Memory B cell (primary cell): Measurements from ENCODE around the gene FAF2.
A peak's percentile ranks its signal among the peaks of the same experiment; 100 is the strongest.
"Not testable (repeated sequence)": the region's sequence is repeated elsewhere in the genome, so short reads cannot be mapped to it uniquely, and the experiment has no call there.

Experiments used
- ATAC-seq: fragments of 150-1000 bp; cut with Tn5 transposase; 2 replicates; pipeline ENCODE4 v1.10.0; 2021; ENCODE audit warnings: low read depth, mild to moderate bottlenecking, moderate library complexity
- DNase-seq, 2 donors: peaks; one replicate each; pipeline ENCODE4 v3.0.0; 2022; ENCODE audit warnings: low spot score in 2 of 2
- H3K27ac Mint-ChIP-seq: one replicate; pipeline ENCODE4 v1.8.0; 2022; ENCODE audit warnings: mild to moderate bottlenecking, moderate library complexity, mixed read lengths
- H3K27me3 Mint-ChIP-seq: one replicate; pipeline ENCODE4 v1.8.0; 2022; ENCODE audit warnings: mixed read lengths
- H3K36me3 Mint-ChIP-seq: one replicate; pipeline ENCODE4 v1.8.0; 2022; ENCODE audit warnings: mild to moderate bottlenecking, mixed read lengths
- H3K4me1 Mint-ChIP-seq: one replicate; pipeline ENCODE4 v1.8.0; 2022; ENCODE audit warnings: mixed read lengths
- H3K4me3 Mint-ChIP-seq: one replicate; pipeline ENCODE4 v1.8.0; 2022; ENCODE audit warnings: mild to moderate bottlenecking, moderate library complexity, mixed read lengths
- H3K9me3 Mint-ChIP-seq: one replicate; pipeline ENCODE4 v1.8.0; 2022; ENCODE audit warnings: mixed read lengths

The FAF2 gene, protein sequence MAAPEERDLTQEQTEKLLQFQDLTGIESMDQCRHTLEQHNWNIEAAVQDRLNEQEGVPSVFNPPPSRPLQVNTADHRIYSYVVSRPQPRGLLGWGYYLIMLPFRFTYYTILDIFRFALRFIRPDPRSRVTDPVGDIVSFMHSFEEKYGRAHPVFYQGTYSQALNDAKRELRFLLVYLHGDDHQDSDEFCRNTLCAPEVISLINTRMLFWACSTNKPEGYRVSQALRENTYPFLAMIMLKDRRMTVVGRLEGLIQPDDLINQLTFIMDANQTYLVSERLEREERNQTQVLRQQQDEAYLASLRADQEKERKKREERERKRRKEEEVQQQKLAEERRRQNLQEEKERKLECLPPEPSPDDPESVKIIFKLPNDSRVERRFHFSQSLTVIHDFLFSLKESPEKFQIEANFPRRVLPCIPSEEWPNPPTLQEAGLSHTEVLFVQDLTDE

DNA sequence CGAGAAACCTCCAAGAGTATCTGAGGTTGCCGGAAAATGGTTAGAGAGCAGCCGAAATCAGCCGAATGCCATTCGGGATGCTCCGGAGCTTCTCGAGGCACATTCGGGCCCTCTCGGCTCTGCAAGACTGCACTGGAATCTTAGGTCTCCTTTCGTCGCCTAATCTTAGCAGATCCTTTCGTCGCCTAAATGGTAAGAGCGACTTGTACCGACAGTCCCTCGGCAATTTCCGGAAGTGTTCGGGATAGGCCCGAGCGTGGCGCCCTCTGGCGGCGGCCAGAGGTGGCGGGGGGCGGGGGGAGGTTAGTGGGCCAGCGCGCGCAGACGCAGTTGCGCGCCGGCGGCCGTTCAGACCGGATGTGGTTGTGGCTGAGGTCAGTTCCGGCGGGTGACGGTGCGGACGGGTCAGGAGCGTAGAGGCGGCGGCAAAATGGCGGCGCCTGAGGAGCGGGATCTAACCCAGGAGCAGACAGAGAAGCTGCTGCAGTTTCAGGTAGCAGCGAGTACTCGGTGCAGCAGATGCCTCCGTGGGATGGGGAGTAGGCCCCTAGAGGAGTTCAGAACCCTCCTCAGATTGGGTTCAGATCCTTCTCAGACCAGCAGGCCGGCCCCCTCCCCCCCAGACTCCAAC is at the start of gene FAF2:
Gene FAF2 (plus strand): TSS at position 408 of the 631 bp plus-strand sequence. CDS start 23 bp downstream, at position 431.
- DNase-seq (peak; percentile 100), ATAC-seq (peak; percentile 89)
- Mint-ChIP-seq H3K4me1 (peaks cover 16% of the 10 kb centered on the region), H3K27ac (peak within 1 kb of the TSS; percentile 98), H3K4me3 (peak within 1 kb of the TSS; percentile 88), H3K36me3 (peaks cover 6% of the 10 kb centered on the region), H3K27me3 (peaks cover under 1% of the 10 kb centered on the region), H3K9me3 (no peaks in the 10 kb centered on the region)

DNA sequence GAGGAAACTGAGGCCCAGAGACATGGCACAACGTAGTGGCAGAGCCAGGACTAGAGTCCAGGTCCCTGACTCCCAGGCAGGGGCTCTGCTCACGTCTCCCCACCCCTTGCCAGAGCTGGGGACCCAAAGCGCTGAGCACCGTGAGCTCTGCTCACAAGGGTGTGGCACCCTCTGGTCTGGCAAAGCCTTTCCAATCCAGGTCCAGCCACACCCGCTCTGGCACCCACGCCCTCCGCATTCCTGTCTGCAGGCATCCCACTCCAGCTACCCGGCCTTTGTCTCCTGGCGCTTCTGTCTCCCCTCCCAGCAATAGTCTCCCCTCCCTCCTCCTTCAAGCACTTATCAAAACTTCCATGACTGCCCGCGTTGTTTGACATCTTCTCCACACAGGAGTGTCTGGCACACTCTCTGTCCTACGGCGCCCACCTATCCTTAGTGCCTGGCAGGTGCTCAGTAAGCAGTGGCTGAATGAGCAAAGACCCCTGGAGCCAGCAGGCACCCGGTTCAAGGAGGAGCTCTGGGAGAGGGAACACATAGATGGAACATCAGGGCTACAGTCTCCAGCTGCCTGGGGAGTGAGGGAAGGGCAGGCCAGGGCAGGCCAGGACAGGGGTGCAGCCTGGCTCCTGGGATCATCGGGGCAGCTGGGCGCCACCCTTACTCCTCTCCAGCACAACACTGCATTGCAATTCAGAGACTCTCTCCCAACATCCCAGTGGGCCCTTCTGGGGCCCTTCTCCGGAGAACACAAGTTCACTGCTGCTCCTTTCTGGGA is 47.6 kb upstream of the FAF2 start:
- Mint-ChIP-seq H3K27ac (no peak overlapping the region), H3K27me3 (no peaks in the 10 kb centered on the region), H3K9me3 (no peaks in the 10 kb centered on the region), H3K4me3 (no peak overlapping the region), H3K4me1 (peaks cover 5% of the 10 kb centered on the region), H3K36me3 (peaks cover 15% of the 10 kb centered on the region)
- ATAC-seq: no peak
- no peak for DNase-seq

DNA sequence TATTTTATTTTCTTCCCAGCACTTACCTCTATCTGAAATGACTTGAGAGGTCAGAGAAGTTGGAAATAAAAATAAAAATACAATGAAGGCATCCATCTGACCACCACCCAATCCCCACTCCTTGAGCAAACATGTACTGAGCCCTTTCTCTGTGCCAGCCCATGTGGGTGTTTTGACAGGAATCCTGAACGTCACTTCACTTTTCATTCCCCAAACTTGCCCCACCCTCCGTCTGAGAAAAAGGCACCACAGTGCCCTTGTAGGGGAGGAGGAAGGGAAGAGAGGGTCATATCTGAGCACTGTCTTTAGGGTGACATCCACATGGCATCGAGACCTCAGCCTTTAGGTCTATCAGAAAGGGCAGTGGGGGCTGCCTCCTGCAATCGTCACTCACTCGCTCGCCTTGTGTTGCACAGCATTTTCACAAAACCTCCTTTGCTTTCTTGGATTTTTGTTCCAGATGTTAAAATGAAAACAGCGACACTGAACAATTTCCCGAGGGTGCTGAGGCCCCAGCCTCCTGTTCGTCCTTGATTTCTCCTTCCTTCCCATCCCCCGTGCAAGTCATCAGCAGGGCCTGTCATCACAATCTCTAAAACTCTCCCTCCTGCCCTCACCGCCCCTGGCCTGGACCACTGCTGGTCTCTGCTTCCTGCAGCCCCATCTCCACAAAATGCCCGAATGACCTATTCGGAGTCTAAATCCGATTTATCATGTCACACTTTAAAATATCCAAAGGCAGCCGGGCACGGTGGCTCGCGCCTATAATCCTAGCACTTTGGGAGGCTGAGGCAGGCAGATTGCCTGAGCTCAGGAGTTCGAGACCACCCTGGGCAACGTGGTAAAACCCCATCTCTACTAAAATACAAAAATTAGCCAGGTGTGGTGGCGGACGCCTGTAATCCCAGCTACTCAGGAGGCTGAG is 46.6 kb upstream of the FAF2 start:
- no peaks in the 10 kb centered on the region for H3K27me3 Mint-ChIP-seq
- H3K27ac Mint-ChIP-seq: no peak overlapping the region
- peaks cover 5% of the 10 kb centered on the region for H3K4me1 Mint-ChIP-seq
- no peak for ATAC-seq
- H3K9me3 Mint-ChIP-seq: no peaks in the 10 kb centered on the region
- H3K4me3 Mint-ChIP-seq: no peak overlapping the region
- no peak for DNase-seq
- H3K36me3 Mint-ChIP-seq: peaks cover 15% of the 10 kb centered on the region

DNA sequence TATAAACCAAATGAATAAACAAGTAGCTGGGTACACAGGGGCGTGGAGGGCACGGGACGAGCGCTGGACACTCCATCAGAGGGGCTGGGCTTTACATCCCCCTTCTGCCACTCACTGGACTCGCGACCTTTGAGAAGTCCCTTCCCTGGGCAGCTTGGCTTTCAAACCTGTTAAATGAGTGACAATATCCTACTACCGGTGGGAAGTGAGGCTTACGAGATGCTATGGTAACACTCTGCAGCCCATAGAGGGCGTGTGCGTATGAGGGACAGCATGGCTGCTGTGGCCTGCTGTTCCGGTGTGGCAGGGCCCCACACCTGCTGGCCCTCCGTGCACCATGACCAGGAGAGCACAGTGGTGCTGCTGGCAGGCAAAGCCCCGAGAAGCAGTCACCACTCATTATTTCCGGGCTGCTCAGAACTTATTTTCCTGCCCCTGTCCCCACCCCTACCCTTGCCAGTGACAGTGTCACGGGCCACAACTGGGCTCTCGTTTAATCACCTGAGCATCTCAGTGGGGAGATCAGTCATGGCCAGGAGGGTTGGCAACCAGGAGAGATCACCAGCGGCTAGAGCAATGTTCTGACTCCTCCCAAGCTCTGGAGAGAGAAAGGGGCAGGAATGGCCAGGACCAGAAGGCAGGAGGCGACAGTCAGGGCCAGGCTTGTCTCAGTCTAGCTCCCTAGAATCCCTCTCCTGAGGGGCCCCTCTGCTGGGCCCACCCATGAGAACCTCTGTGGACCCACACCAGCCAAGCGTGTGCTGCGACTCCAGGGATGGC is 42.3 kb upstream of the FAF2 start:
- Mint-ChIP-seq H3K4me3 (no peak overlapping the region), H3K36me3 (peaks cover 11% of the 10 kb centered on the region), H3K9me3 (no peaks in the 10 kb centered on the region), H3K27me3 (no peaks in the 10 kb centered on the region), H3K4me1 (peaks cover 2% of the 10 kb centered on the region), H3K27ac (no peak overlapping the region)
- no peak for DNase-seq
- ATAC-seq: no peak

DNA sequence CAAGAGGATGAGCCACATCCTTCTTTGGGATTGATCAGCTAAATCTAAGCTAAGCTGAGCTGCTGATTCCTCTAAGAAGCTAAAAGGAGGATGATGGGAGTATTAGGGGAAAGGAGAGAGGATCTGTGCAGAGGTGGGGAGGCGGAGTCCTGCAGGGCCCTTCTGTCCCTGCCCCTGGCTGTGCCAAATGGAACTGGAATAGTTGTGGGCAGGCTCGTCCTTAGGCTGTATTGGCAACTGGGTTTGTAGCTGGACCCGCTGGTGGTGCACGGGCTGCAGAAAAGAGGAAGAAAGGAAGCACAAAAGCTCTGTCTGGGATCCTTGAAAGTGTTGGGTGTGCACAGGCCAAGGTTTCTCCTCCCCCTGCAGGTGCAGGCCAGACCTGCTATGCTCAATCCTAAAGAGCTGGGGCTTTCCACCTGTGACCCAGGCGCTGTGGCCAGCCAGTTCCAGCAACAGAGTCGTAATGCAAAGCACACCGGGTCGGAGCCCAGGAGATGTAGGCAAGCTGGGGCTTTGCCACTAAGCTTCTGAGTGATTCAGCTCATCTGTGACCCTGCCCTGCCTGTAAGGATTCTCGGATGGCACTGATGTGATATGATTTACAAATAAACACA is 41.6 kb upstream of the FAF2 start:
- H3K27me3 Mint-ChIP-seq: no peaks in the 10 kb centered on the region
- ATAC-seq: no peak
- H3K9me3 Mint-ChIP-seq: no peaks in the 10 kb centered on the region
- H3K27ac Mint-ChIP-seq: no peak overlapping the region
- H3K4me1 Mint-ChIP-seq: peaks cover 2% of the 10 kb centered on the region
- DNase-seq: no peak
- no peak overlapping the region for H3K4me3 Mint-ChIP-seq
- peaks cover 11% of the 10 kb centered on the region for H3K36me3 Mint-ChIP-seq

DNA sequence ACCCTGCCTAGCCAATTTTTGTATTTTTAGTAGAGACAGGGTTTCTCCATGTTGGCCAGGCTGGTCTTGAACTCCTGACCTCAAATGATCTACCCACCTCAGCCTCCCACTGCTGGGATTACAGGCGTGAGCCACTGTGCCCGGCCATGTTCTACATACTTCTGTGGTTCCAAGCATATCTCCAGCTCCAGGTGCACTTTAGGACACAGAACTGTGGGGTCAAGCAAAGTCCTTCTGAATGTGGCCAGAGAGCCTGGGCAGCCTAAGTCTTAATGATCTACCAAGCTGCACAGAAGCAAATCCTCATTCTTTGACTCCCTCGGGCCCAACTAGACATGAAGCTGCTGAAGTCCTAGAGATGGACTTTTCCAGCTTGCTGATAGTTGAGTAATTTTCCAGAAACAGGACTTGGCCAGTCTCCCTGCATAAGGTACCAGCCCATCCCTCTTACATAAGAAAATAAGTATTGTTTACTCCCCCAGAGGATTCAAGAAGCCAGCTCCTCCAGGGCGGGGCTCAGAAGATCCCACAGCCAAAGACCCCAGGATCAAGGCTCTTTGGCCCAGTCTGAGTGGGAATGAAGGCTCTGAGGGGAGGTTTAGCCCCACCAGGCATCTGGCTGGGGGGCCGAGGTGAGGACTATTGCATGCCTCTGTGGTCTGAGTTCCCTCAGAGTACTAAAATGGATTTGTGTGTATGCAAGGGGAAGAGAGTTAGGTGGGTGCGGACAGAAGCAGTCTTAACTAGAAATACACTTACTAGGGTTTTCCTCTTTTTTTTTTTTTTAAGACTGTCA is 40.5 kb upstream of the FAF2 start:
- H3K36me3 Mint-ChIP-seq: peaks cover 11% of the 10 kb centered on the region
- peaks cover under 1% of the 10 kb centered on the region for H3K4me1 Mint-ChIP-seq
- no peak overlapping the region for H3K4me3 Mint-ChIP-seq
- no peaks in the 10 kb centered on the region for H3K27me3 Mint-ChIP-seq
- no peak overlapping the region for H3K27ac Mint-ChIP-seq
- H3K9me3 Mint-ChIP-seq: no peaks in the 10 kb centered on the region
- DNase-seq (no peak), ATAC-seq (no peak)

DNA sequence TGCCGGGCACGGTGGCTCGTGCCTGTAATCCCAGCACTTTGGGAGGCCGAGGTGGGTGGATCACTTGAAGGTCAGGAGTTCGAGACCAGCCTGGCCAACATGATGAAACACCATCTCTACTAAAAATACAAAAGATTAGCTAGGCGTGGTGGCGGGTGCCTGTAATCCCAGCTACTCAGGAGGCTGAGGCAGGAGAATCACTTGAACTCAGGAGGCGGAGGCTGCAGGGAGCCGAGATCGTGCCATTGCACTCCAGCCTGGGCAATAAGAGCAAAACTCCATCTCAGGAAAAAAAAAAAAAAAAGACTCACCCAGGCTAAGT is 40.0 kb upstream of the FAF2 start:
- not testable (repeated sequence) for ATAC-seq, H3K4me1 Mint-ChIP-seq, H3K27me3 Mint-ChIP-seq, H3K9me3 Mint-ChIP-seq, H3K27ac Mint-ChIP-seq, DNase-seq, H3K4me3 Mint-ChIP-seq
- peaks cover 11% of the 10 kb centered on the region for H3K36me3 Mint-ChIP-seq

DNA sequence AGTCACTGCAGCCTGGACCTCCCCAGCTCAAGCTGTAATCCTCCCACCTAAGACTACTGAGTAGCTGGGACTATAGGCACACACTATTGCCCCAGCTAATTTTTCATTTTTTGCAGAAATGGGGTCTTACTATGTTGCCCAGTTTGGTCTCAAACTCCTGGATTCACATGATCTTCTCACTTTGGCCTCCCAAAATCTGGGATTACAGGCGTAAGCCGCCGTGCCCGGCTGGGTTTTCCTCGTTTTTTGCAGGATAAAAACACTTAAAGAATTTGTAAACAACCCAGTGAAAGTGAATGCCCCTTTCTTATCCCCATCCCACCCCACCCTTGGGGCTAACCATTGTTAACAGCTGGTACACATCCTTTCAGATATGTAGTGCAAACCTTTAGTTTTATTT is 39.6 kb upstream of the FAF2 start:
- Mint-ChIP-seq H3K27me3 (no peaks in the 10 kb centered on the region), H3K36me3 (peaks cover 11% of the 10 kb centered on the region), H3K4me3 (no peak overlapping the region)

DNA sequence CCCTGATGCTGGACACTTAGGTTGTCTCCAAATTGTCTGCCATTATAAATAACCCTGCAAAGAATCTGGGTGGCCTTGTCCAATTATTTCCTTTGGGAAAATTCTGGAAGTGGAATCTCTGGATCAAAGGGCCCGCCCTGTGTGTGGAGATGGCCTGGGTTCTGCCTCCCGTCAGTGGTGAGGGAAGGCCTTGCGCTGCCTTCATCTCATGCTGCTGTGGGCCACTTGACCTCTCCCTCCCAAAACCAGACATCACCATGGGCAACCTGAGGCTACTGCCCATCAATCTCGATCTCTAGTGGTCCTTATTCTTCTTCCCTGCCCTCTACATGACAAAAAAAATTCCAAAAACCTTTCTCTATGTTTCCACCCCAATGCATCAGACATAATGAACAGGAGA is 38.4 kb upstream of the FAF2 start:
- Mint-ChIP-seq H3K36me3 (peaks cover 11% of the 10 kb centered on the region), H3K9me3 (no peaks in the 10 kb centered on the region), H3K4me1 (peaks cover 11% of the 10 kb centered on the region), H3K27ac (no peak overlapping the region), H3K27me3 (no peaks in the 10 kb centered on the region), H3K4me3 (no peak overlapping the region)
- DNase-seq (no peak), ATAC-seq (no peak)

More for the DNA sequence above, 39.6 kb upstream of the FAF2 start:
- Mint-ChIP-seq H3K27ac (no peak overlapping the region), H3K9me3 (no peaks in the 10 kb centered on the region), H3K4me1 (no peaks in the 10 kb centered on the region)
- DNase-seq (no peak), ATAC-seq (no peak)

DNA sequence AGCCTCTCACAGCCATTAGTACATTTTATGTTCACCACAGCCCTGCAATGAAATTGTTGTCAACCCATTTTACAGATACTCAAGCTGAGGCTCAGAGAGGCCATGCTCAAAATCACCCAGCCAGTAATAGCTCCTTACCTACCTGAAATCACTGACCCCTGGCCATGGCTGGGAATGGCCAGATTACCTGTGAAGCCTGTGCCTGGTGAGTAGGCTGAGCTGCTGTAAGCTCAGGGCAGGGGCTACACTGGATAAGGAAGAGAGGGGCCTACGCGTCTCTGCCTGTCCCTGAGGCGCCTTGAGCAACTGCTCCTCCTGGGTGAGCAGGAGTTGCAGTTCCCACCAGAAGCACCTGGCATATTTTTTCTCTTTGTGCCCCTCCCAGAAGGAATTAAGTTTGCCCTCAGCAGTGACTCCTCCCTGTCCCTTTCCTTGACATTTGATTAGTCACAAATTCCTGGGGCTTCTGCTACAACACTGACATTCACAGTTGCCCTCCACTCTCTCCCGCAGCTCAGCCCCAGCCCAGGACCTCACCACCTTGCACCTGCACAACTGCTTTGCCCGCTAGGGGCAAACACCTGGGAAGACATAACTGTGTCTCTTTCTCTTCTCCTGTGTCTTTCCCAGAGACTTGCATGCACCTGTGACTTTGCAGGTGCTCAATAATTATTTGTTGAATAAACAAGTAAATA is 37.6 kb upstream of the FAF2 start:
- Mint-ChIP-seq H3K4me3 (no peak overlapping the region), H3K9me3 (no peaks in the 10 kb centered on the region)

DNA sequence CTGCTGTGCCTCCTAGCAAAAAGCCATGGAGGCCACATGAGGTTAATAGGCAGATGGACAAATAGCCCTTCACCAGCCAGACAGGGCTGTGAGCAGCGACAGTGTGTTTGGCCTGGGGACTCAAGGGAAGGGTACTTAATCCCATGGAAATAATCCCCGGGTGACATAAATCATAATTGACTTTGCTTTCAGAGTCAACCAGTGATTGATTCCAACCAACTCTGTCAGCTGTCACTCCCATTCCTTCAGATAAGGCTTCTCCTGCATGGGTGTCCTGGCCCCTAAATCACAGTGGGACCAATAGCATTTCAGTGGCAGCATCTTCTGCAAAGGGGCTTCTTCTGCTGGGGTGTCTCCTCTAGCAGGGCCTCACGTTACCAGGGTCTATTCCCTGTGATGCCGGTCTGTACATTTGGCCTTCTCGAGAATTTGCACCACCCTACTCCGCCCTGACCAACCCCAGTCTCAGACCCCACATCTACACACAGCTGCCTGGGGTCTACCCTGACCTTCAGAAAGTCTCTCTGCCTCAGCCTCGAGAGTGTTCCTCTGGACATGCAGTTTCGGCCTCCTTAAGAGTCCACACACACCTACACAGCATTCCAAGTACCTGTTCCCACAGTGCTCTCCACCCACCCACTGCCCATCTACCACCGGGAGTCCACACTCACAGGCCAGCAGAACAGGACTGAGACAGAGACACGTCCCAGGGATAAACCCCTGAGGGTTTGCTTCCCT is 35.5 kb upstream of the FAF2 start:
- H3K9me3 Mint-ChIP-seq: no peaks in the 10 kb centered on the region
- no peak overlapping the region for H3K27ac Mint-ChIP-seq
- DNase-seq (no peak), ATAC-seq (no peak)
- H3K4me1 Mint-ChIP-seq: peaks cover 20% of the 10 kb centered on the region
- no peaks in the 10 kb centered on the region for H3K27me3 Mint-ChIP-seq
- H3K4me3 Mint-ChIP-seq: no peak overlapping the region
- peaks cover 6% of the 10 kb centered on the region for H3K36me3 Mint-ChIP-seq

More for the DNA sequence above, 37.6 kb upstream of the FAF2 start:
- no peaks in the 10 kb centered on the region for H3K27me3 Mint-ChIP-seq
- no peak for ATAC-seq
- H3K4me1 Mint-ChIP-seq: peaks cover 15% of the 10 kb centered on the region
- H3K36me3 Mint-ChIP-seq: peaks cover 10% of the 10 kb centered on the region
- no peak overlapping the region for H3K27ac Mint-ChIP-seq
- no peak for DNase-seq
